Neural cell (in vitro differentiated cells): ENCODE measurements around the gene LRRD1. TPM values are rescaled to one million over a fixed set of nuclear protein-coding genes. Genes with fewer than 3 reads are reported as not detected.

Experiments used
- H2AFZ ChIP-seq: fragments of 200-600, 300-800 bp; sonication (generic), shearing (Covaris generic); 2 replicates; pipeline ENCODE4 v1.6.0; 2014; ENCODE audit warnings: low read depth, mild to moderate bottlenecking, antibody characterized with exemption, low read length, moderate library complexity
- H3F3A ChIP-seq: fragments of 200-600 bp; shearing (Covaris generic); 2 replicates; pipeline ENCODE4 v1.6.1; 2016; ENCODE audit warnings: mild to moderate bottlenecking, moderate library complexity, mixed read lengths, antibody characterized with exemption, low read length; ENCODE audit not compliant: insufficient read depth, poor library complexity, severe bottlenecking
- H3K27ac ChIP-seq: fragments of 200-600, 300-800 bp; sonication (generic), shearing (Covaris generic); 2 replicates; pipeline ENCODE4 v1.5.1; 2014; ENCODE audit warnings: mild to moderate bottlenecking, low read length, moderate library complexity
- H3K27me3 ChIP-seq: fragments of 300-800, 200-600 bp; sonication (generic), shearing (Covaris generic); 2 replicates; pipeline ENCODE4 v1.6.0; 2014; ENCODE audit warnings: mild to moderate bottlenecking, low read depth, low read length, moderate library complexity; ENCODE audit not compliant: insufficient read depth
- H3K36me3 ChIP-seq: fragments of 300-800, 200-600 bp; sonication (generic), shearing (Covaris generic); 2 replicates; pipeline ENCODE4 v1.5.1; 2014; ENCODE audit warnings: mild to moderate bottlenecking, antibody characterized with exemption, low read length, moderate library complexity; ENCODE audit not compliant: insufficient read depth
- H3K4me2 ChIP-seq: fragments of 300-800, 200-600 bp; sonication (generic), shearing (Covaris generic); 2 replicates; pipeline ENCODE4 v1.6.0; 2014; ENCODE audit warnings: mild to moderate bottlenecking, low read length
- H3K4me3 ChIP-seq: fragments of 300-800, 200-600 bp; sonication (generic), shearing (Covaris generic); 2 replicates; pipeline ENCODE4 v1.5.1; 2014; ENCODE audit warnings: mild to moderate bottlenecking, low read length, moderate library complexity
- H3K79me2 ChIP-seq: fragments of 200-600 bp; shearing (Covaris generic); replicated peaks from 2 replicates; pipeline ENCODE4 v1.6.0; 2014; ENCODE audit warnings: mild to moderate bottlenecking, low read length, moderate library complexity; ENCODE audit not compliant: insufficient read depth
- H3K9ac ChIP-seq: fragments of 300-800, 200-600 bp; sonication (generic), shearing (Covaris generic); 2 replicates; pipeline ENCODE4 v1.6.1; 2016; ENCODE audit warnings: mild to moderate bottlenecking, low read length, mixed read lengths
- H3K9me2 ChIP-seq: fragments of 200-600 bp; shearing (Covaris generic); 2 replicates; pipeline ENCODE4 v1.6.1; 2016; ENCODE audit warnings: mild to moderate bottlenecking, low read length, mixed read lengths; ENCODE audit not compliant: insufficient read depth
- H3K9me3 ChIP-seq: fragments of 200-600, 300-800 bp; sonication (generic), shearing (Covaris generic); 2 replicates; pipeline ENCODE4 v1.6.1; 2016; ENCODE audit warnings: mild to moderate bottlenecking, mixed run types, low read length, moderate library complexity, mixed read lengths
- H4K20me1 ChIP-seq: fragments of 200-600 bp; shearing (Covaris generic); 2 replicates; pipeline ENCODE4 v1.6.1; 2016; ENCODE audit warnings: mild to moderate bottlenecking, mixed run types; ENCODE audit not compliant: insufficient read depth
- EP300 ChIP-seq: fragments of 450-650 bp; conservative IDR thresholded peaks from 2 replicates; pipeline ENCODE4 v1.6.1; 2014; ENCODE audit warnings: antibody characterized with exemption, mild to moderate bottlenecking, moderate library complexity; ENCODE audit not compliant: poor library complexity, severe bottlenecking
- EZH2 ChIP-seq: fragments of 200-600, 300-800 bp; shearing (Covaris generic), sonication (generic); IDR thresholded peaks from 2 replicates; pipeline ENCODE4 v1.6.1; 2014; ENCODE audit warnings: antibody characterized with exemption, low read length, borderline replicate concordance, mild to moderate bottlenecking; ENCODE audit not compliant: insufficient read depth, poor library complexity, severe bottlenecking
- MXI1 ChIP-seq: fragments of 450-650 bp; conservative IDR thresholded peaks from 2 replicates; pipeline ENCODE4 v1.6.1; 2014; ENCODE audit warnings: antibody characterized with exemption, mild to moderate bottlenecking; ENCODE audit not compliant: poor library complexity, severe bottlenecking
- POLR2AphosphoS5 ChIP-seq: IDR thresholded peaks from 2 replicates; pipeline ENCODE4 v1.6.1; 2012
- RAD21 ChIP-seq: fragments of 450-650 bp; conservative IDR thresholded peaks from 2 replicates; pipeline ENCODE4 v1.6.1; 2014; ENCODE audit warnings: antibody characterized with exemption, mild to moderate bottlenecking, moderate library complexity
- REST ChIP-seq: IDR thresholded peaks from 2 replicates; pipeline ENCODE4 v1.6.1; 2012; ENCODE audit warnings: borderline replicate concordance
- SMC3 ChIP-seq: fragments of 450-650 bp; conservative IDR thresholded peaks from 2 replicates; pipeline ENCODE4 v1.6.1; 2014; ENCODE audit warnings: antibody characterized with exemption, mild to moderate bottlenecking, moderate library complexity; ENCODE audit not compliant: poor library complexity
- TAF1 ChIP-seq: IDR thresholded peaks from 2 replicates; pipeline ENCODE4 v1.6.1; 2012; ENCODE audit warnings: low read depth
- polyA minus RNA-seq: library from RNA; depleted of rRNA, polyadenylated mRNA; stranded (reverse); fragments of >200 nt; gene quantifications from 2 replicates; pipeline ENCODE4 v1.2.3, GENCODE V29; 2014
- polyA plus RNA-seq: library from polyadenylated mRNA; depleted of rRNA; stranded (reverse); fragments of >200 nt; gene quantifications from 2 replicates; pipeline ENCODE4 v1.2.3, GENCODE V29; 2014
- TF ChIP-seq, protein P1 (sequence below): fragments of 450-650 bp; IDR thresholded peaks from 2 replicates; pipeline ENCODE4 v1.5.1; 2014; ENCODE audit warnings: antibody characterized with exemption, mild to moderate bottlenecking, moderate library complexity; ENCODE audit not compliant: poor library complexity, severe bottlenecking

LRRD1 gene
- 2.6 and 2.7 TPM in 2 replicates for polyA plus RNA-seq
- 2.2 and 3.6 TPM in 2 replicates for polyA minus RNA-seq

DNA sequence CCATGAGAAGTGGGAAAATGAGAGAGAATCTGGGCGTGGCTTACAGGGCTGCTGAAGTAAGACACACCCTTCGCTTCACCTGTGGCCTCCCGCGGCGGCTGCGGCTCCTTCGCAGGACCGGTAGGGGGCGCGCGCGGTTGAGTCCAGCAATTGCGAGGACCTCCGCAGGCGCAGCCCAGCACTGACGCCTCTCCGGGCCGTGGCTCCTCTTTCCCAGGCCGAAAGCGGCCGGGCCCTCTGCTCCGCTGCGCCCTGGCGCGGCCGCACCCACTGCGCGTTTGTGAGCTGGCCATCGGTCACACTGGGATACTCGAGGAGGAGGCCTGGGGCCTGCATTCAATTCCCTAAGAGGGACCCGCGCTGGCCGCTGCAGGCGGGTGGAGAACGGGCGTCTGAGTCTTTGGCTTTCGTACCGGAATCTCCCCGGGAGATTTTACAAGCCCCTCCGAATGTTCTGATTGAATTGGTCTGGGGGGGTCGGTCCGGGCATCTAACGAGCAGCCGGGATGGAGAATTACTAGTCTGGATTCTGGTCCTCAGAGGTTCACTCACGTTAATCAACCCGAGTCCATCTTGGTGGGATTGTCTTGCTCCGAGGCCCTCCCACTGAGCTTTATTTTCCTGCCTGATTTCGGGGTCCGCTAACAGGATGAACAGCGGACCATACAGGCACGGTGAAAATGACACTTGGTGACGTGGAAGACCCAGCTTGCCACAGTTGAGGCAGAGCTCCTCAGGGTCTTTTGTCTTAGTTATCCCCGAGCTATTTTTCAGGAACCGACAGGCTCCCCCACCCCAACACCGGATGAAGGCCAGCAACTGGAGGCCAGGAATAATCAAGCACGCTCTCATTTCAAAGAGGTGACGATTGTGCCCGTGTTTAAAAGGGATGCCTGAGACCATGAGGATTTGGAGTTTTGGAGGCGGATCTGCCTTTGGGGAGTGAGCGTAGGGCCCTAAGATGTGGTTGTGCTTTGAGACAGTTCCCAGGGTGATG, at the start of gene LRRD1:
TSS of gene LRRD1 (minus strand) at position 215 of the 997 bp plus-strand sequence. CDS start 13,940 bp downstream, outside the sequence.
- TF ChIP-seq, protein P1, sequence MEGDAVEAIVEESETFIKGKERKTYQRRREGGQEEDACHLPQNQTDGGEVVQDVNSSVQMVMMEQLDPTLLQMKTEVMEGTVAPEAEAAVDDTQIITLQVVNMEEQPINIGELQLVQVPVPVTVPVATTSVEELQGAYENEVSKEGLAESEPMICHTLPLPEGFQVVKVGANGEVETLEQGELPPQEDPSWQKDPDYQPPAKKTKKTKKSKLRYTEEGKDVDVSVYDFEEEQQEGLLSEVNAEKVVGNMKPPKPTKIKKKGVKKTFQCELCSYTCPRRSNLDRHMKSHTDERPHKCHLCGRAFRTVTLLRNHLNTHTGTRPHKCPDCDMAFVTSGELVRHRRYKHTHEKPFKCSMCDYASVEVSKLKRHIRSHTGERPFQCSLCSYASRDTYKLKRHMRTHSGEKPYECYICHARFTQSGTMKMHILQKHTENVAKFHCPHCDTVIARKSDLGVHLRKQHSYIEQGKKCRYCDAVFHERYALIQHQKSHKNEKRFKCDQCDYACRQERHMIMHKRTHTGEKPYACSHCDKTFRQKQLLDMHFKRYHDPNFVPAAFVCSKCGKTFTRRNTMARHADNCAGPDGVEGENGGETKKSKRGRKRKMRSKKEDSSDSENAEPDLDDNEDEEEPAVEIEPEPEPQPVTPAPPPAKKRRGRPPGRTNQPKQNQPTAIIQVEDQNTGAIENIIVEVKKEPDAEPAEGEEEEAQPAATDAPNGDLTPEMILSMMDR: peak; percentile 48
- no peak for TF ChIP-seq REST
- no peak for TF ChIP-seq TAF1
- TF ChIP-seq SMC3: no peak
- Histone ChIP-seq H3K27me3 (no peaks in the 10 kb centered on the region), H3F3A (no peaks in the 10 kb centered on the region), H3K9ac (no peak within 1 kb of the TSS), H3K4me3 (no peak within 1 kb of the TSS), H3K27ac (no peak within 1 kb of the TSS), H3K79me2 (no peaks in the 10 kb centered on the region), H2AFZ (no peak within 1 kb of the TSS), H4K20me1 (no peaks in the 10 kb centered on the region), H3K36me3 (no peaks in the 10 kb centered on the region), H3K9me3 (no peaks in the 10 kb centered on the region), H3K9me2 (no peaks in the 10 kb centered on the region), H3K4me2 (no peak within 1 kb of the TSS)

DNA sequence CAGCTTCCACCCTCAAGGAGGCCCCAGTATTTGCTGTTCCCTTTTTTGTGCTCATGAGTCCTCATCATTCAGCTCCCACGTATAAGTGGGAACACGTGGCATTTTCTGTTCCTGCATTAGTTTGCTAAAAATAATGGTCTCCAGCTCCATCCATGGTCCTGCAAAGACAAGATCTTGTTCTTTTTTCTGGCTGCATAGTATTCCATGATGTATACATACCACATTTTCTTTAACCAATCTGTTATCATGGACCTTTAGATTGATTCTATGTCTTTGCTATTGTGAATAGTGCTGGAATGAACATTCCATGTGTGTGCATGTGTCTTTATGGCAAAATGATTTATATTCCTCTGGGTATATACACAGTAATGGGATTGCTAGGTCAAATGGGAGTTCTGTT, 49.8 kb upstream of the LRRD1 start:
- Histone ChIP-seq H2AFZ (no peak overlapping the region), H3K4me3 (no peak overlapping the region), H3K9me2 (no peaks in the 10 kb centered on the region), H3K27me3 (no peaks in the 10 kb centered on the region), H3K9ac (no peak overlapping the region), H4K20me1 (no peaks in the 10 kb centered on the region), H3K4me2 (no peak overlapping the region), H3K27ac (no peak overlapping the region), H3K36me3 (no peaks in the 10 kb centered on the region), H3F3A (no peaks in the 10 kb centered on the region), H3K79me2 (no peaks in the 10 kb centered on the region), H3K9me3 (no peaks in the 10 kb centered on the region)
- TF ChIP-seq TAF1 (no peak), REST (no peak), POLR2AphosphoS5 (no peak), SMC3 (no peak), MXI1 (no peak), RAD21 (no peak), EZH2 (no peak), EP300 (no peak)
- TF ChIP-seq, protein P1: no peak
